Stimulated activated CD8-positive, alpha-beta memory T cell treated with anti-CD3 and anti-CD28 coated beads, Interleukin-15, amount 100 ng/mL, for 48 hours (primary cell): ENCODE data around the gene PPID.
"Not testable (repeated sequence)": the region's sequence is repeated elsewhere in the genome, so short reads cannot be mapped to it uniquely, and the experiment has no call there.

ENCODE experiments used
- DNase-seq, 2 donors: peaks; one replicate each; pipeline ENCODE4 v3.0.0-alpha.2; 2020; ENCODE audit warnings: low read depth in 2 of 2

PPID gene

GRCh38 chr4:158722917-158723793 lies at the start of gene PPID:
PPID (minus strand) TSS chr4:158723396; CDS start chr4:158723288, 108 bp downstream.
- peak; percentile 77 to 80 for DNase-seq

GRCh38 chr4:158771776-158772175 lies 48.6 kb upstream of the PPID start:
- DNase-seq: no peak

DNA sequence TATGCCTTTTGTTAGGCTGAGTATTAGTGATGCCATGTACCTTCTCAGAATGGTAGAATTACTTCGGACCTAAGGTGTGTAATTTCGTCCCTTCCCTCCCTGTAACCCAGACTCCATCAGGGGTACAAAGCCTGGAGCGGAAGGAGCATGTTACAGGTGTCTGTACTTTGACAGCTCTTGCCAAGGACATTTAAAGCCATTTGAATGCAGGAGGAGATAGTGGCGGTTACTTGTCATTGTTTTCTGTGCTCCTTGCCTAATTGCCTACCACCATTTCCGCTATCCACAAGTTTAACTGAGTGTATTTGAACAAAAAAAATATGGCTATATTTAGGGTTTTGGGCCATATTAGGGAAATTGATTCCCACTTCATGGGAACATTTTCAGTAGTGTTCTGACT lies 47.5 kb upstream of the PPID start:
- DNase-seq: no peak

- peak; percentile 6 to 20 for DNase-seq
Observed at GRCh38 chr4:158769175-158769921, 46.2 kb upstream of the PPID start.

DNA sequence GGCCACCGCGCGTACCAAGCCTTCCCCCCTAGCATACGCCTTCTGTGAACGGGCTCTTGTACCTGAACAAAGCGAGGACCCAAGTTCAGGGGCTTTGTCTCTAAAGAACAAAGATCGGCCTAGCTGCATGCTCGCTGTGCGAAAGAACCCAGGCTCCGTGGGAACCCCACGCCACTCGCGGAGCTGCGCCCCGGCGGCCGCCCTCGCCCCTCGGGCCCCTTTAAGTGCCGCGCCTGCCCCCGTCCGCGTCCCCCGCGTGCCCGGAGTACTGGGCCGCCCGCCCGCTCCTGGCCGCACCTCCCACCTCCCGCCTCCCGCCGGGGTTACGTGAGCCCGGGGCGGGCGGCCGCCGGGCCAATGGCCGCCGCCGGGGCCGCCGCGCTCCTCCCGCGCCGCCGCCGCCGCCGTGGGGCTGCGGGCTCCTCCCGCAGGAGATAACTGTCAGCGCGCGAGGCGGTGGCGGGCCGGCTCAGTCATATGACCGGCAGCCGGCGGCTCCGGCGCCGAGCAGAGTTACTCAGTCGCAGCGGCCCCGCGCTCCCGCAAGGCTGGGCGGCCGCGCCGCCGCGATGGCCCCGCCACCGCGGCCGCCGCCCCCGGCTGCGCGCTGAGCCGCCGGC lies 45.5 kb upstream of the PPID start, which contains the start of gene FNIP2:
Gene FNIP2, plus strand, starts transcription at position 472 of the 620 bp plus-strand sequence. CDS start 187 bp downstream, outside the sequence.
- peak; percentile 54 to 55 for DNase-seq

- DNase-seq: no peak
Observed at GRCh38 chr4:158767451-158767850, 44.3 kb upstream of the PPID start.

DNA sequence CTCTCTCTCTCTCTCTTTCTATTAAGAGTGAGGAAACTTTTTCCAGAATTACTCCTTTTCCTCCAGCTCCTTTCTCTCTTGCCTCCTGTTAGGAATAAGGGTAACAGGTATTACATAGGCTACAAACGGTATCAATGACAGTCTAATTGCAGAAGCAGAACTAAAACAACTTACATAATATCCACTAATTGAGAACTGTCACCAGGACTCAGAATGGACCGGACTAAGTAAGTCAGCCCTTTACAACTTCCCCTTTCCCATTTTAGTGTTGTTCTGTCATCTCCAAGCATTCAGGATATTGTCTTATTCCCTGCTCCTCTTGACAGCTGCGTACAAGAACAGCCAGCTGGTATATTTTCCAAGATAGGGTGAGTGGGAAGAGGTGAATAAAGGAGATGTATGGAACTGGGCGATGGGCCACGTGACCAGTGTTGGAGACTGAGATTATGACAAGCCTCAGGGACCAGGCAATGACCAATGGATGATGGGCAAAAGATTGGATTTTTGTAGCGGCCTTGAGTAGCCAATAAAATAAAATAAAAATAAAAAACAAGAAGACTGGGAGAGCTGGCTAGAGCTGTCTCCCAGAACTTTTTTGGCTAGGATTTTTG lies 43.3 kb upstream of the PPID start:
- no peak for DNase-seq

DNA sequence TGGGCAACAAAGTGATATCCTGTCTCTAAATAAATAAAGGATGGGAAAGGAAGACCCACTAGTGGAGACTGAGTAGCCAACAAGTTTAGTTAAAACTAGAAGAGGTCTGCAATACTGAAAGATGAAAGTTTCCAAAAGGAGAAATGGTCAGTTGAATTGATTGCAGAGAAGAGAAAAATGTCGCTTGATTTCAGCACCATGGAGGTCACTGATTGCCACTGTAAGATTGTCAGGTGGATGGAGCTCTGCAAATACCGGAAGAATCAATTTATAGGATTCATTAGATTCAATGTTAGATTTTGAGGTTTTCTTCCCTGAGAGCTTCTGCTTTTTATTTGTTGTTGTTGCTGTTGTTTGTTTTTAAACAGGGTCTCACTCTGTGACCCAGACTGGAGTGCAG lies 40.3 kb upstream of the PPID start:
- no peak for DNase-seq

DNA sequence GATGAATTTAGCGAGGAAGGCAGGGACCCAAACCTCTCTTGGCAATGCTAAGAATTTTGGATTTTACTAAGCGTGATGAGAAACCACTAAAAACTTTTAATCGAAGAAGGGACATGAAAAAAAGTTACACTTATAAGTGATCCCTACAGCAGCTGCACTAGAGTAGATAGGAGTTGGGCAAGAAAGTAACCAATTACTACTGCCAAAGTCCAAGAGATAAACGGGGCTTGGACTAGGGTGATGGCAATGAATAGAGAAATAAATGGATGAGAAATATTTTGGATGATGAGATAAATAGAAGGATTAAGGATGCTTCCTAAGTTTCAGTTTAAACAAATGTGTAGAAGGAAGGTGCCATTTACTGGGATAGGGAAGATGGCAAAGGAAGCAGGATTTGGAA lies 39.4 kb upstream of the PPID start:
- DNase-seq: no peak

GRCh38 chr4:158760866-158761265 lies 37.7 kb upstream of the PPID start:
- DNase-seq: no peak

GRCh38 chr4:158759539-158759938 lies 36.3 kb upstream of the PPID start:
- DNase-seq: not testable (repeated sequence)

DNA sequence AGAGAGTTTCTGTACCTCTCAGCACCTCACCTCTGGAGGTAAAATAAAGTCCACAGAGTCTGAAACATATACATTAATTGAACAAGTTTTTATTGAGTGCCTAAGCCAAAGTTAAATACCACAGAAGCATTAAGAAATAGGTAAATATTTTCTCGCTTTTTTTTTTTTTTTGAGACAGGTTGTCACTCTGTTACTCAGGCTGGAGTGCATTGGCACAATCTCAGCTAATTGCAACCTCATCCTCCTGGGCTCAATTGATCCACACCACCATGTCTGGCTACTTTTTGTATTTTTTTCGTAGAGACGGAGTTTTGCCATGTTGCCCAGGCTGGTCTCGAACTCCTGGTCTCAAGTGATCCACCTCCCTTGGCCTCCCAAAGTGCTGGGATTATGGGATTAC lies 35.5 kb upstream of the PPID start:
- no peak for DNase-seq

DNA sequence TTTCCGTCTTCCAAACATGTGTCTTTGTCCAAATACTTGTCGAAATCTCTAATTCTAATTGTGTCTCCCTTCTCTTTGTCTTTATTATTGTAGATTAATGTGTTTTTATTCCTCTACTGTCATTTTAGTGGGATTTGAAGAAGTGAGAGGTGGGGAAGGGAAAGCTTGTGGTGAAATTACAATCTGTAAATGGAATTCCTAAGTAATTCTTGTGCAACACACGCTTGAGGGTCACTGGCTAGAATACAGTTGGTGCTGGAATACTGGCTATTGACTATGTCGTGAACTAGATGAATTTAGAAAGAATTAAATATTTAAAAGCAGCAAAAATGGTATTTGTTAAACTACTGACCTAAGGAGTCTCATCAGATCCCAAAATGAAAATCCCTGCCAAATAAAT lies 34.9 kb upstream of the PPID start:
- no peak for DNase-seq

GRCh38 chr4:158756588-158756987 lies 33.4 kb upstream of the PPID start:
- DNase-seq: no peak

DNA sequence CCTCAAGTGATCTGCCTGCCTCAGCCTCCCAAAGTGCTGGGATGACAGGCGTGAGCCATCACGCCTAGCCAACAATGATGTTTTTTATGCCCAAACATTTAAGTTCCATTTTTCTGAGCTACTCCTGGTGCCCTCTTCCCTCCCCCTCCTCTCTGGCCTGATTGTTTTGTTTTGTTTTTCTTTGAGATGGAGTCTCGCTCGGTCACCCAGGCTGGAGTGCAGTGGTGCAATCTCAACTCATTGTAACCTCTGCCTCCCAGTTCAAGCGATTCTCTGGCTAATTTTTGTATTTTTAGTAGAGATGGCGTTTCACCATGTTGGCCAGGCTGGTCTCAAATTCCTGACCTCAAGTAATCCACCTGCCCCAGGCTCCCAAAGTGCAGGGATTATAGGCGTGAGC lies 32.6 kb upstream of the PPID start:
- DNase-seq: not testable (repeated sequence)

GRCh38 chr4:158754385-158755180 lies 31.4 kb upstream of the PPID start:
- no peak for DNase-seq

GRCh38 chr4:158750379-158750778 lies 27.2 kb upstream of the PPID start:
- no peak for DNase-seq

GRCh38 chr4:158746537-158746936 lies 23.3 kb upstream of the PPID start:
- DNase-seq: not testable (repeated sequence)

- DNase-seq: no peak
Observed at GRCh38 chr4:158741326-158742021, 18.3 kb upstream of the PPID start.

DNA sequence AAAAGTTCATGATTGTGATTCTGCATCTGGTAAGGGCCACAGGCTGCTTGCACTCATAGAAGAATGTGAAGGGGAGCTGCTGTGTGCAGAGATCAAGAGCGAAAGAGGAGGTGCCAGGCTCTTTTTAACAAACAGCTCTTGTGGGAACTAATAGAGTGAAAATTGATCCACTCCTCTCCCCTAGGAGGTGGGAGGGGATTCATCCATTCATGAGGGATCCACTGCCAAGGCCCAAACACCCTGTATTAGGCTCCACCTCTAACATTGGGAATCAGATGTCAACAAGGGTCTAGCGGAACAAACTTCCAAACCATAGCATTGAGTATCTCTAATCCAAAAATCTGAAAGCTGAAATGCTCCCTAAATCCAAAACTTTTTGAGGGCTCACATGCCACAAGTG lies 16.4 kb upstream of the PPID start:
- no peak for DNase-seq
